ENCODE results near the gene CR1. TPM values are rescaled to one million over a fixed set of nuclear protein-coding genes. Genes with fewer than 3 reads are reported as not detected.
A peak's percentile ranks its signal among the peaks of the same experiment; 100 is the strongest.

The CR1 gene
- total and polyA plus RNA-seq, 9 of the 15 experiments (the other 6 are each of a cell fraction or from before 2014, with no cell fraction given): 0.07 to 0.47 (median 0.18) TPM

DNA sequence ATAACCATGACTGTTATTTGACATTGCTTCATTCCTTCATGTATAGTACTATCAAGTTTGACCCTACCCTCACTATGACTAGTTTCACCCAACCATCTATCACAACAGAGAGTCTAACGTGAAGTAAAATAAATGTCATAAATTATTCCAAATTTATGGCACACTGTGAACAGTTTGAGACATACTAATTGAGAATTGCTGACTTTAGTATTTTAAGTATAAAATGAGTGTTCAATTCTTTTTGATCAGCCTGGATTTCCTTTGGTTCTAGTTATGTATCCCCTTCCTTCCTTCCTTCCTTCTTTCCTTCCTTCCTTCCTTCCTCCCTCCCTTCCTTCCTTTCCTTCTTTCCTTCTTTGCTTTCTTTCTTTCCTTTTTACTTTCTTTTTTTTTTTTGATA is 14.5 kb downstream of the CR1 start (continued):
- TF ChIP-seq, protein P1, sequence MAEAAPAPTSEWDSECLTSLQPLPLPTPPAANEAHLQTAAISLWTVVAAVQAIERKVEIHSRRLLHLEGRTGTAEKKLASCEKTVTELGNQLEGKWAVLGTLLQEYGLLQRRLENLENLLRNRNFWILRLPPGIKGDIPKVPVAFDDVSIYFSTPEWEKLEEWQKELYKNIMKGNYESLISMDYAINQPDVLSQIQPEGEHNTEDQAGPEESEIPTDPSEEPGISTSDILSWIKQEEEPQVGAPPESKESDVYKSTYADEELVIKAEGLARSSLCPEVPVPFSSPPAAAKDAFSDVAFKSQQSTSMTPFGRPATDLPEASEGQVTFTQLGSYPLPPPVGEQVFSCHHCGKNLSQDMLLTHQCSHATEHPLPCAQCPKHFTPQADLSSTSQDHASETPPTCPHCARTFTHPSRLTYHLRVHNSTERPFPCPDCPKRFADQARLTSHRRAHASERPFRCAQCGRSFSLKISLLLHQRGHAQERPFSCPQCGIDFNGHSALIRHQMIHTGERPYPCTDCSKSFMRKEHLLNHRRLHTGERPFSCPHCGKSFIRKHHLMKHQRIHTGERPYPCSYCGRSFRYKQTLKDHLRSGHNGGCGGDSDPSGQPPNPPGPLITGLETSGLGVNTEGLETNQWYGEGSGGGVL (CRISPR knock-in tag; IDR thresholded peaks at IDR 0.05): no peak
- TF ChIP-seq, protein P2, sequence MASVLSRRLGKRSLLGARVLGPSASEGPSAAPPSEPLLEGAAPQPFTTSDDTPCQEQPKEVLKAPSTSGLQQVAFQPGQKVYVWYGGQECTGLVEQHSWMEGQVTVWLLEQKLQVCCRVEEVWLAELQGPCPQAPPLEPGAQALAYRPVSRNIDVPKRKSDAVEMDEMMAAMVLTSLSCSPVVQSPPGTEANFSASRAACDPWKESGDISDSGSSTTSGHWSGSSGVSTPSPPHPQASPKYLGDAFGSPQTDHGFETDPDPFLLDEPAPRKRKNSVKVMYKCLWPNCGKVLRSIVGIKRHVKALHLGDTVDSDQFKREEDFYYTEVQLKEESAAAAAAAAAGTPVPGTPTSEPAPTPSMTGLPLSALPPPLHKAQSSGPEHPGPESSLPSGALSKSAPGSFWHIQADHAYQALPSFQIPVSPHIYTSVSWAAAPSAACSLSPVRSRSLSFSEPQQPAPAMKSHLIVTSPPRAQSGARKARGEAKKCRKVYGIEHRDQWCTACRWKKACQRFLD (CRISPR knock-in tag; IDR thresholded peaks at IDR 0.05): no peak
- TF ChIP-seq MAFG (tag; conservative IDR thresholded peaks at IDR 0.05): peak; percentile 67
- peak; percentile 92 for TF ChIP-seq ZNF316 (IDR thresholded peaks at IDR 0.05)
- TF ChIP-seq ELF2 (CRISPR knock-in tag; IDR thresholded peaks at IDR 0.05): no peak
- TF ChIP-seq, protein P3, sequence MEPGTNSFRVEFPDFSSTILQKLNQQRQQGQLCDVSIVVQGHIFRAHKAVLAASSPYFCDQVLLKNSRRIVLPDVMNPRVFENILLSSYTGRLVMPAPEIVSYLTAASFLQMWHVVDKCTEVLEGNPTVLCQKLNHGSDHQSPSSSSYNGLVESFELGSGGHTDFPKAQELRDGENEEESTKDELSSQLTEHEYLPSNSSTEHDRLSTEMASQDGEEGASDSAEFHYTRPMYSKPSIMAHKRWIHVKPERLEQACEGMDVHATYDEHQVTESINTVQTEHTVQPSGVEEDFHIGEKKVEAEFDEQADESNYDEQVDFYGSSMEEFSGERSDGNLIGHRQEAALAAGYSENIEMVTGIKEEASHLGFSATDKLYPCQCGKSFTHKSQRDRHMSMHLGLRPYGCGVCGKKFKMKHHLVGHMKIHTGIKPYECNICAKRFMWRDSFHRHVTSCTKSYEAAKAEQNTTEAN (CRISPR knock-in tag; IDR thresholded peaks at IDR 0.05): no peak
- TF ChIP-seq MCM3 (IDR thresholded peaks at IDR 0.05): no peak
- TF ChIP-seq, protein P4, sequence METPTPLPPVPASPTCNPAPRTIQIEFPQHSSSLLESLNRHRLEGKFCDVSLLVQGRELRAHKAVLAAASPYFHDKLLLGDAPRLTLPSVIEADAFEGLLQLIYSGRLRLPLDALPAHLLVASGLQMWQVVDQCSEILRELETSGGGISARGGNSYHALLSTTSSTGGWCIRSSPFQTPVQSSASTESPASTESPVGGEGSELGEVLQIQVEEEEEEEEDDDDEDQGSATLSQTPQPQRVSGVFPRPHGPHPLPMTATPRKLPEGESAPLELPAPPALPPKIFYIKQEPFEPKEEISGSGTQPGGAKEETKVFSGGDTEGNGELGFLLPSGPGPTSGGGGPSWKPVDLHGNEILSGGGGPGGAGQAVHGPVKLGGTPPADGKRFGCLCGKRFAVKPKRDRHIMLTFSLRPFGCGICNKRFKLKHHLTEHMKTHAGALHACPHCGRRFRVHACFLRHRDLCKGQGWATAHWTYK (CRISPR knock-in tag; IDR thresholded peaks at IDR 0.05): no peak
- peak; percentile 85 for TF ChIP-seq C11orf30 (IDR thresholded peaks at IDR 0.05; ENCODE audit: low read depth)
- TF ChIP-seq, protein P5, sequence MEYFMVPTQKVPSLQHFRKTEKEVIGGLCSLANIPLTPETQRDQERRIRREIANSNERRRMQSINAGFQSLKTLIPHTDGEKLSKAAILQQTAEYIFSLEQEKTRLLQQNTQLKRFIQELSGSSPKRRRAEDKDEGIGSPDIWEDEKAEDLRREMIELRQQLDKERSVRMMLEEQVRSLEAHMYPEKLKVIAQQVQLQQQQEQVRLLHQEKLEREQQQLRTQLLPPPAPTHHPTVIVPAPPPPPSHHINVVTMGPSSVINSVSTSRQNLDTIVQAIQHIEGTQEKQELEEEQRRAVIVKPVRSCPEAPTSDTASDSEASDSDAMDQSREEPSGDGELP (CRISPR knock-in tag; IDR thresholded peaks at IDR 0.05; ENCODE audit: borderline replicate concordance): no peak
- peak; percentile 47; the same call in 1 of the 2 replicates for TF ChIP-seq MAFF (IDR thresholded peaks at IDR 0.05; ENCODE audit: low read length)
- no peak for TF ChIP-seq NFE2 (IDR thresholded peaks at IDR 0.05; ENCODE audit: low read depth)
- no peak for TF ChIP-seq MYBL2 (IDR thresholded peaks at IDR 0.05; ENCODE audit: low read depth)
- TF ChIP-seq MYBL2 (CRISPR knock-in tag; IDR thresholded peaks at IDR 0.05; ENCODE audit: borderline replicate concordance): no peak
- TF ChIP-seq, protein P6, sequence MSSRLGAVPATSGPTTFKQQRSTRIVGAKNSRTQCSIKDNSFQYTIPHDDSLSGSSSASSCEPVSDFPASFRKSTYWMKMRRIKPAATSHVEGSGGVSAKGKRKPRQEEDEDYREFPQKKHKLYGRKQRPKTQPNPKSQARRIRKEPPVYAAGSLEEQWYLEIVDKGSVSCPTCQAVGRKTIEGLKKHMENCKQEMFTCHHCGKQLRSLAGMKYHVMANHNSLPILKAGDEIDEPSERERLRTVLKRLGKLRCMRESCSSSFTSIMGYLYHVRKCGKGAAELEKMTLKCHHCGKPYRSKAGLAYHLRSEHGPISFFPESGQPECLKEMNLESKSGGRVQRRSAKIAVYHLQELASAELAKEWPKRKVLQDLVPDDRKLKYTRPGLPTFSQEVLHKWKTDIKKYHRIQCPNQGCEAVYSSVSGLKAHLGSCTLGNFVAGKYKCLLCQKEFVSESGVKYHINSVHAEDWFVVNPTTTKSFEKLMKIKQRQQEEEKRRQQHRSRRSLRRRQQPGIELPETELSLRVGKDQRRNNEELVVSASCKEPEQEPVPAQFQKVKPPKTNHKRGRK (tag; IDR thresholded peaks at IDR 0.05): peak; percentile 75
- peak; percentile 38; the same call in 1 of the 2 replicates for TF ChIP-seq MAFK (IDR thresholded peaks at IDR 0.05; ENCODE audit: low read length)
- TF ChIP-seq, protein P7, sequence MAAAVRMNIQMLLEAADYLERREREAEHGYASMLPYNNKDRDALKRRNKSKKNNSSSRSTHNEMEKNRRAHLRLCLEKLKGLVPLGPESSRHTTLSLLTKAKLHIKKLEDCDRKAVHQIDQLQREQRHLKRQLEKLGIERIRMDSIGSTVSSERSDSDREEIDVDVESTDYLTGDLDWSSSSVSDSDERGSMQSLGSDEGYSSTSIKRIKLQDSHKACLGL (CRISPR knock-in tag; IDR thresholded peaks at IDR 0.05; ENCODE audit: borderline replicate concordance, poor library complexity, severe bottlenecking): no peak
- TF ChIP-seq CHD4 (IDR thresholded peaks at IDR 0.05; ENCODE audit: insufficient read depth, insufficient replicate concordance, low read depth, low read length, poor library complexity, severe bottlenecking): no peak
- no peak for TF ChIP-seq EWSR1 (IDR thresholded peaks at IDR 0.05; ENCODE audit: borderline replicate concordance, low read depth, partially characterized antibody)
- TF ChIP-seq FOS (IDR thresholded peaks at IDR 0.05; ENCODE audit: extremely low read depth, insufficient read length): no peak
